Measurements from ENCODE around the gene NCOA7.

DNA sequence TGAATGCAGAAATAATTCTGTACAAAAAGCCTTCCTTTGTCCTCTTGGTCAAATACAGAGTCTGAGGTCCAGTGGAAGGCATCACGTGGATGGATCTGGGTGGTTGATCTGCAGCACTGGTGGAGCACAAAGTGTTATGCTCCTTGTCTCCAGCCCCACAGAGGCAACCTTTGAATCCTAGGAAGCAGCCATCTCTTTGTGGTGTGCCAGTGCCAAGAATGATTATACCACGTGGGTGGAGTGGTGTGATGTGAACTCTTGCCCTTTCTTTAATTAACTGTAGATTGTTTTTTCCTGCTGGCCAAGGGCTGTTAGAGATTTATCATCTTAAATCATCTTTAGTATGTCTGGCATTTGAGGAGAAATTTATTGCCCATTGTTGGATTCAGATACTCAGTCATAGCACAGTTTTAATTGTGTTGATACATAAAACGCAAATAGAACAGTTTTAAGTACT lies 31.1 kb downstream of the NCOA7 start:
- TF ChIP-seq, protein P1, sequence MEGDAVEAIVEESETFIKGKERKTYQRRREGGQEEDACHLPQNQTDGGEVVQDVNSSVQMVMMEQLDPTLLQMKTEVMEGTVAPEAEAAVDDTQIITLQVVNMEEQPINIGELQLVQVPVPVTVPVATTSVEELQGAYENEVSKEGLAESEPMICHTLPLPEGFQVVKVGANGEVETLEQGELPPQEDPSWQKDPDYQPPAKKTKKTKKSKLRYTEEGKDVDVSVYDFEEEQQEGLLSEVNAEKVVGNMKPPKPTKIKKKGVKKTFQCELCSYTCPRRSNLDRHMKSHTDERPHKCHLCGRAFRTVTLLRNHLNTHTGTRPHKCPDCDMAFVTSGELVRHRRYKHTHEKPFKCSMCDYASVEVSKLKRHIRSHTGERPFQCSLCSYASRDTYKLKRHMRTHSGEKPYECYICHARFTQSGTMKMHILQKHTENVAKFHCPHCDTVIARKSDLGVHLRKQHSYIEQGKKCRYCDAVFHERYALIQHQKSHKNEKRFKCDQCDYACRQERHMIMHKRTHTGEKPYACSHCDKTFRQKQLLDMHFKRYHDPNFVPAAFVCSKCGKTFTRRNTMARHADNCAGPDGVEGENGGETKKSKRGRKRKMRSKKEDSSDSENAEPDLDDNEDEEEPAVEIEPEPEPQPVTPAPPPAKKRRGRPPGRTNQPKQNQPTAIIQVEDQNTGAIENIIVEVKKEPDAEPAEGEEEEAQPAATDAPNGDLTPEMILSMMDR (IDR thresholded peaks at IDR 0.05; ENCODE audit: low read depth, low read length, poor library complexity, severe bottlenecking), result no peak
- TF ChIP-seq EZH2phosphoT487 (IDR thresholded peaks at IDR 0.05; ENCODE audit: borderline replicate concordance, low read length), result no peak
